ENCODE data around the gene FEN1. TPM values are rescaled to one million over a fixed set of nuclear protein-coding genes. Genes with fewer than 3 reads are reported as not detected.

The FEN1 gene
- total RNA-seq, 4 donors from 2014 or later, result 11.4 to 38.1 (median 23.5) TPM

DNA sequence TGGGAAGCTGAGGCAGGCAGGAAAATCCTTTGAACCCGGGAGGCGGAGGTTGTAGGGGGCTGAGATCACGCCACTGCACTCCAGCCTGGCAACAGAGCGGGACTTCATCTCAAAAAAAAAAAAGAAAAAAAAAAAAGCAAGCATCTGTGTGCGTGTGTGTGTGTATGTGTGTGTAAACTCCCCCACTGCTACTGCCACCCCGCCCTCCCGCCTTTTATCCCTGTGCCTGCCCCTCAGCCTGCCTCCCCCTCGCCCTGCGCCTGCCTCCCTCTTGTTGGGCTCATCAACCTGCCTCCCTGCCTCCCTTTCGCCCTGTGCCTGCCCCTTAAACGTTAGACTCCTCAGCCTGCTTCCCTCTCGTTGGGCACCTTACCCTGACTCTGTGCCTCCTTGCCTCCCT is 18.3 kb upstream of the FEN1 start:
- Histone ChIP-seq H3K4me3 (no peak overlapping the region), H3K4me1 (peaks cover 9 to 14% (median 9%) of the 10 kb centered on the region in 3 donors), H3K27ac (no peak overlapping the region), H3K36me3 (no peaks in the 10 kb centered on the region), H3K27me3 (peaks cover 0 to 5% (median 0%) of the 10 kb centered on the region in 4 donors), H3K9me3 (no peaks in the 10 kb centered on the region)
- intact Hi-C loops (cut with DNase I), result no loop called here
- no peak for DNase-seq
- TF ChIP-seq, protein P1, sequence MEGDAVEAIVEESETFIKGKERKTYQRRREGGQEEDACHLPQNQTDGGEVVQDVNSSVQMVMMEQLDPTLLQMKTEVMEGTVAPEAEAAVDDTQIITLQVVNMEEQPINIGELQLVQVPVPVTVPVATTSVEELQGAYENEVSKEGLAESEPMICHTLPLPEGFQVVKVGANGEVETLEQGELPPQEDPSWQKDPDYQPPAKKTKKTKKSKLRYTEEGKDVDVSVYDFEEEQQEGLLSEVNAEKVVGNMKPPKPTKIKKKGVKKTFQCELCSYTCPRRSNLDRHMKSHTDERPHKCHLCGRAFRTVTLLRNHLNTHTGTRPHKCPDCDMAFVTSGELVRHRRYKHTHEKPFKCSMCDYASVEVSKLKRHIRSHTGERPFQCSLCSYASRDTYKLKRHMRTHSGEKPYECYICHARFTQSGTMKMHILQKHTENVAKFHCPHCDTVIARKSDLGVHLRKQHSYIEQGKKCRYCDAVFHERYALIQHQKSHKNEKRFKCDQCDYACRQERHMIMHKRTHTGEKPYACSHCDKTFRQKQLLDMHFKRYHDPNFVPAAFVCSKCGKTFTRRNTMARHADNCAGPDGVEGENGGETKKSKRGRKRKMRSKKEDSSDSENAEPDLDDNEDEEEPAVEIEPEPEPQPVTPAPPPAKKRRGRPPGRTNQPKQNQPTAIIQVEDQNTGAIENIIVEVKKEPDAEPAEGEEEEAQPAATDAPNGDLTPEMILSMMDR (IDR thresholded peaks at IDR 0.05), result no peak
- TF ChIP-seq POLR2A (IDR thresholded peaks at IDR 0.05), result no peak
- 77 to 82% methylated on average over 11 to 12 of the region's 12 CpGs for WGBS, 2 donors

DNA sequence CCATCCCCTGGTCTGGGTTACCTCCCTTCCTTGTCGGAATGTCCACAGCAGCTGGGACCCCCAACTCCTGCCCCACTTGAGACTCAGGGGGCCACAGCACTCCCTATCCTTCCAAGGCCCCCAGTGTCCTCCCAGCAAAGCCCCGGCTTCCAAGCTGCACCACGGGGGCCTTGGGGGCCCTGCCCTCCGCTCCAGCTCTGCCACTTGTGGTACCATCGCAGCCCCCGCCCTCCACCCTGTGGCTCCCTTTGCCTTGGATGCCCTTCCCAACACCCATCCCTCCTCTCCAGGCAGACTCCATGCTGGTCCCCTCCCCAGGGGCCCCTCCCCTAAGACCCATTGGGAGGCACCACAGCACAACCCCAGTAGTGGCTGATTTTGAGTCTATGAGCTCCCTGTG is 17.6 kb upstream of the FEN1 start:
- WGBS, 2 donors, result 88 to 93% methylated on average over 4 to 6 of the region's 6 CpGs
- no peak for TF ChIP-seq POLR2A (IDR thresholded peaks at IDR 0.05)
- TF ChIP-seq, protein P1 (IDR thresholded peaks at IDR 0.05), result no peak
- Histone ChIP-seq H3K27me3 (no peaks in the 10 kb centered on the region), H3K4me3 (no peak overlapping the region), H3K4me1 (peaks cover 9 to 14% (median 9%) of the 10 kb centered on the region in 3 donors), H3K27ac (no peak overlapping the region), H3K36me3 (no peaks in the 10 kb centered on the region), H3K9me3 (no peaks in the 10 kb centered on the region)
- intact Hi-C loops (cut with DNase I), result no loop called here
- DNase-seq, result no peak

DNA sequence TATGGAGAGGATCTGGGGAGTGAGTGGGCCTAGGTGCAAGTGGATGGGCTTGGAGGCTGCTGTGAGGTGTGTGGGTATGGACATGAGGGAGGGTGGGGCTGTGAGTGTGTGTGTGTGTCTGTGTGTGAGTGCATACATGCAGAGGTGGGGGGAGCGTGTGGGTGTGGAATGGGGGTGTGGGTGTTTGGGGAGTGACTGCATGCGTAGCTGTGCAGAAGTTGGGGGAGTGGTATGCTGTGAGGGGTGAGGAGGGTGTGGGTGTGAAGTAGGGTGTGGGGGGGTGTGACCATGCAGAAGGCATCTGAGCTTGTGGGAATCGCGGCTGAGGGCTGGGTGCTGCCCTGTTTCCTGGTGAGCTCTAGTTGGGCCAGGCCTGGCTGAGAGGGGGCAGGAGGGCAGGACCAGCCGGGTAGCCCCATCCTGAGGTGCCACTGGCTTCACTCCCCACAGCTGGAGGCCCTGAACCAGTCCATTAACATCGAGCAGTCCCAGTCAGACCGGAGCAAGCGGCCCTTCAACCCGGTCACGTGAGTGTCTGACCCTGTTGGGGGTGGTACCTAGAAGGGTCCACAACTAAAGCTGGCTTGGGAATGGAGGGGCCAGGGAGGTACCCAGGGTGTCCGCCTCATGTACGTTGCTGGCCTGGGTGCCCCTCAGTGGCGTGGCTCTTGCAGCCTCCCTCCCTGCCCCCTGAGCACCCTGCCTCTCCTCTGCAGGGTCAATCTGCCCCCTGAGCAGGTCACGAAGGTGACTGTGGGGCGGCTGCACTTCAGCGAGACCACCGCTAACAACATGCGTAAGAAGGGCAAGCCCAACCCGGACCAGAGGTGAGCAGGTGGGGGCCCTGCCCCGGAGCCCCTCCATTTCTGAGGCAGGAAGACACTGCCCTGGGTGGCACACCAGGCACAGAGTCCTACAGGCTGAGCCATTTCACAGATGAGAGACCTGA is 16.8 kb upstream of the FEN1 start:
- no peaks in the 10 kb centered on the region for H3K9me3 ChIP-seq
- intact Hi-C loops (cut with DNase I), result no loop called here
- no peak overlapping the region for H3K4me3 ChIP-seq
- no peaks in the 10 kb centered on the region for H3K27me3 ChIP-seq
- 57 to 85% methylated on average over 5 to 9 of the region's 20 CpGs for WGBS, 2 donors
- no peak for TF ChIP-seq POLR2A (IDR thresholded peaks at IDR 0.05)
- TF ChIP-seq, protein P1 (IDR thresholded peaks at IDR 0.05), result no peak
- peaks cover 9 to 14% (median 9%) of the 10 kb centered on the region in 3 donors for H3K4me1 ChIP-seq
- H3K27ac ChIP-seq, result no peak overlapping the region
- no peak for DNase-seq
- no peaks in the 10 kb centered on the region for H3K36me3 ChIP-seq

DNA sequence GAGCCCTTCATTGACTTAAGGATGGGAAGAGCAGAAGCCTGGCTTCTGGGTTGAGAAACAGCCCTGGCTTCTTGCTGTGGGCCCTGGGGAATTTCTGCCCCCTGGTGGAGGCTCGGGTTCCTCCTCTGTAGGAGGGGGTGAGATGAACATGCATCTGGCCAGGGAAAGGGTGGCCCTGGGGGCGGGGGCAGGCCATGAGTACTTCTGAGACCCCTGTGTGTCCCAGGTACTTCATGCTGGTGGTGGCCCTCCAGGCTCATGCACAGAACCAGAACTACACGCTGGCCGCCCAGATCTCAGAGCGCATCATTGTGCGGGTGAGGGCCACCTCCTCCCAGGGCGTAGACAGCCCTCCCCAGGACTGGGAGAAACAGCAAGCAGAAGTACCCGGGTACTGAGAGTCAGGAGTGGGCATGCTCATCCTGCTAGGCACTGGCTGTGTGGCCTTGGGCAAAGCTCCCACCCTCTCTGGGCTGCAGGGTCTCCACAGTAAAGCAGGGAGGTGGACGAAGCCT is 16.1 kb upstream of the FEN1 start:
- no peak overlapping the region for H3K27ac ChIP-seq
- H3K36me3 ChIP-seq, result no peaks in the 10 kb centered on the region
- peaks cover 9 to 14% (median 9%) of the 10 kb centered on the region in 3 donors for H3K4me1 ChIP-seq
- no peak overlapping the region for H3K4me3 ChIP-seq
- TF ChIP-seq, protein P1 (IDR thresholded peaks at IDR 0.05), result peak in 5 of 6 experiments; percentile 47 to 77 (median 51)
- TF ChIP-seq POLR2A (IDR thresholded peaks at IDR 0.05), result no peak
- H3K27me3 ChIP-seq, result no peaks in the 10 kb centered on the region
- DNase-seq, result no peak
- WGBS, 2 donors, result 40 to 67% methylated on average over 2 of the region's 9 CpGs
- intact Hi-C loops (cut with DNase I), result no loop called here
- H3K9me3 ChIP-seq, result no peaks in the 10 kb centered on the region
